Glomerular endothelial cell (primary cell): ENCODE results near the gene ARAP3. TPM values are rescaled to one million over a fixed set of nuclear protein-coding genes. Genes with fewer than 3 reads are reported as not detected.
"Not testable (repeated sequence)": the region's sequence is repeated elsewhere in the genome, so short reads cannot be mapped to it uniquely, and the experiment has no call there.

ENCODE experiments used
- DNase-seq: peaks from one replicate; pipeline ENCODE4 v3.0.0-alpha.2; 2011; ENCODE audit warnings: low read depth, low spot score; ENCODE audit errors: extremely low read depth
- total RNA-seq: library from RNA; depleted of rRNA; stranded (reverse); fragments of >200 nt; gene quantifications from 2 replicates; pipeline ENCODE4 v1.2.3, GENCODE V29; 2015

The ARAP3 gene
- total RNA-seq, result 43.5 and 69.0 TPM in 2 replicates

GRCh38 chr5:141681695-141682641, at the start of gene ARAP3:
ARAP3 (minus strand) TSS chr5:141682230; CDS start chr5:141680486, 1,744 bp downstream.
- DNase-seq, result no peak

- no peak for DNase-seq
These were observed 47.5 kb upstream of the ARAP3 start for GRCh38 chr5:141729387-141730006.

DNA sequence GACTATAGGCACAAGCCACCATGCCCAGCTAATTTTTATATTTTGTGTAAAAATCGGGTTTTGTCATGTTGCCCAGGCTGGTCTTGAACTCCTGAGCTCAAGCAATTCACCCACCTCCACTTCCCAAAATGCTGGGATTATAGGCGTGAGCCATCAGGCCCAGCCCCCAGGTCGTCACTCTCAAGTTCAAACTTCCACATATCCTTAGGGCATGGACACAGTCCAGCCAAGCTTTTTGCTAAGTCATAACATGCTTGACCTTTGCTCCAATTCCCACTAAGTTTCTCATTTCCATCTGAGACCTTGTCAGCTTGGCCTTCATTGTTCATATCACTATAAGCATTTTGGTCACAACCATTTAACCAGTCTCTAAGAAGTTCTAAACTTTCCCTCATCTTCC, 43.9 kb upstream of the ARAP3 start:
- no peak for DNase-seq

DNA sequence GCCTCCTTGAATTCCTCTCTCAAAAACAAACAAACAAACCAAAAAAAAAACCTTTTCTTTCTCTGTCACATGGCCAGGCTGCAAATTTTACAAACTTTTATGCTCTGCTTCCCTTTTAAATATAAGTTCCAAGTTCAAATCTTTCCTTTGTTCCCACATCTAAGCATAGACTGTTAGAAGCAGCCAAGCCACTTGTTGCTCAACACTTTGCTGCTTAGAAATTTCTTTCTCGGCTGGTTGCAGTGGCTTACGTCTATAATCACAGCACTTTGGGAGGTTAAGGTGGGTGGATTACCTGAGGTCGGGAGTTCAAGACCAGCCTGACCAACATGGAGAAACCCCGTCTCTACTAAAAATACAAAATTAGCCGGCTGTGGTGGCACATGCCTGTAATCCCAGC, 43.1 kb upstream of the ARAP3 start:
- DNase-seq, result not testable (repeated sequence)

DNA sequence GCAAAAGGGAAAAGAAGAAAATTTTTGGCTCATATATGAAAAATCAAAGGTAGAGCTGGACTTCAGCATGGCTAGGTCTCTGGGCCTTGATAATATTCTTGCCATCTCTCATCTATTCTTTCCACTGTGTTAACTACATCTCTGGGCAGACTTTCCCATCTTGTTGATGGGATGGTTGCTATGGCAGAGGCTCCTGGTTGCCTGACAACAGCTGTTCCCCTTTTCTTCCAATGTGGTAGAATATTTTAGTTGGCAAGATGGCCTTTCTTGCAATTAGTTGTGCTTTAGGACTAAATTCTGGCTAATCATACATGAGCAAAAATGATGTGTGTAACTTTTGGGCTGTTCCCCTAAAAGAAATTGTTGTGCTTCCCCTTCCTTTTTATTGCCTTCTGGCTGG, 40.2 kb upstream of the ARAP3 start:
- no peak for DNase-seq

GRCh38 chr5:141717043-141717442, 35.0 kb upstream of the ARAP3 start:
- no peak for DNase-seq

DNA sequence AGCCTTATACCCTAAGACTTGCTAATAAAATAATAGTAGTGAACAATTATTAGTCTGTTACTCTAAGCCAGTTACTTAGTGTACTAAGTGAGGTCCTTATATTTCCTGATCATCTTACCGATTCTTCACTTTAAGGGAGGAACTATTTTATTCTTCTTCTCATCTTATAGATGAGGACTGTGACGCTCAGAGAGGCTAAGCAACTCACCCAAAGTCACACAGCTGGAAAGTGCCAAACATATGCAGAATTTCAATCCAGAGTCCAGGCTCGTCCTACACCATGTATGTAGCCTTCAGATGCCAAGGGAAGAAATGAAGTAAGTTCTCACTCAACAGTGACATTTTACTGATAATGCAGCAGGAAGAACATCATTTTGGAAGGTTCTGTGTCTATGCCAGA, 34.4 kb upstream of the ARAP3 start:
- DNase-seq, result no peak

GRCh38 chr5:141716009-141716408, 34.0 kb upstream of the ARAP3 start:
- DNase-seq, result no peak

DNA sequence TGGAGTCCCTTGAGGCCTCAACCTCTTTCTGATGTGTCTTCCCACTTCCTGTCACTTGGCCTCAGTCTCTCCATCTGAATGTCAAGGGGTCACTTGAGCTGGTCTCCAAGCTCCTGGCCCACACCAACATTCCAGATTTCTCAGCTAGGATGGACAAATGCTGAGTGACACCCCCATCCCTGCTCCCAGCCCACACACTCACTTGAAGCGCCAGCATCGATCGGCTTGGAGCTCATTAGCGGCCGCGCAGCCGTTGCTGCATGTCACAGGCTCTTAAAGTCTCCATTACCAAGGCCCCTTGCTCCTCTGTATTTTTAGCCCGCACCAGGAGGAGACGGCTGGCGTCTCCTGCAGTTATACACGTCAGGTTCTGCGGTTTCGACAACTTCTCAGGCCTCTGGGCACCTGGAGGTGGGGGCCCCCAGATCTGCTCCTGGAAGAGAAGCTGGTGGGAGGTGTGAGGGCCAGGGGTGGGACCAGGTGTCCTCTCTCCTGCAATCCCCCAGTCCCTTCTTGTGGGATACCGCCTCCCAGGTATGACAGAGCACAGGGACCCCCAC, 33.4 kb upstream of the ARAP3 start:
- DNase-seq, result no peak

GRCh38 chr5:141714542-141715310, 32.7 kb upstream of the ARAP3 start:
- DNase-seq, result no peak

DNA sequence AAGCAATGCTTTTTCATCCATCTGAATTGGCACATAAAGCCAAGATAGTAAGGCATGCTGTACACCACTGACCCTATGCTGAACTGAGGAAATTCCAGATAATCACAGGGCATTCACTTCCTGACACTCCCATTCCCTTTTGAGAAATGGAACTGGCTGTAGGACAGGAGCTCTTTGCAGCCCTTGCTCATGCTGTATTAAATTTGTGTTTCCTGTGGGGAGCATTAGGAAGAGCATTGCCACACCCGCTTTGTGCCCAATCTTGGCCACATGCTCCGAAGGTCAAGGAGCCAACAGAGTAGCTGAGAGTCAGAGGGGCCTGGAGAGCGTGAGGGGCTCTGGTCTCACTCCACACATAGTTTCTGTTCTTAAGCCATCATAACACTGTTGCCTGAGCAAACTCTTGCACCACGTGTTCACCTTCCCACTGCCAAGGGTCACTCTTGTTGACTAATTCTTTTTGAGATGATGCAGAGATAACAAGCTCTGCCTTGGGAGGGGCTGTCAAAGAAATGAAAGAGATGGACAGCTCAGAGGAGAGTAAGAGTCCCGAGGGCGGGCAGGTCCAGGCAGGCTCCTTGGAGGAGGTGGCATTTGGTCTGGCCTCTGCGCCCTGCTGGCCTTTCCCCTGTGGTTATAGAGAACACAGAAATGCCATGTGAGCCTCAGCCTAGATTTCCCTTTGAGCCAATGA, 31.7 kb upstream of the ARAP3 start:
- DNase-seq, result no peak

DNA sequence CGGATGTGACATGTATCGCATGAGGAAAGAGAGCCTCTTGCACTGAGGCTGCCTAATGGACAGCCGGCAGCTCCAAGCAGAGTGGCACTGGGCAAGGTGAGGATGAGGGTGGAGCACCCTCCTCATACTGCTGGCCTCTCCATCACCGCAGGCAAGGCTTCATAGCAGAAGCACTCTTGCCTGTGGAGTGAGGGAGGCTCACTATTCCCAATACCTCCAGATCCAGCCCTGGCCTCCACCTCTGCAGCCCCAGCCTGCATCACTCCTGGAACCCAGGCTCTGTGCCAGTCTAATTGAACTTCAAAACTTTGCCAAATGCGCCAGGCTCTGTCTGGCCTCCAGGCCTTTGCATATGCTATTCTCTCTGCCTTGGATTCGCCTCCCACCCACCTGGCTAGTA, 29.7 kb upstream of the ARAP3 start:
- DNase-seq, result no peak

DNA sequence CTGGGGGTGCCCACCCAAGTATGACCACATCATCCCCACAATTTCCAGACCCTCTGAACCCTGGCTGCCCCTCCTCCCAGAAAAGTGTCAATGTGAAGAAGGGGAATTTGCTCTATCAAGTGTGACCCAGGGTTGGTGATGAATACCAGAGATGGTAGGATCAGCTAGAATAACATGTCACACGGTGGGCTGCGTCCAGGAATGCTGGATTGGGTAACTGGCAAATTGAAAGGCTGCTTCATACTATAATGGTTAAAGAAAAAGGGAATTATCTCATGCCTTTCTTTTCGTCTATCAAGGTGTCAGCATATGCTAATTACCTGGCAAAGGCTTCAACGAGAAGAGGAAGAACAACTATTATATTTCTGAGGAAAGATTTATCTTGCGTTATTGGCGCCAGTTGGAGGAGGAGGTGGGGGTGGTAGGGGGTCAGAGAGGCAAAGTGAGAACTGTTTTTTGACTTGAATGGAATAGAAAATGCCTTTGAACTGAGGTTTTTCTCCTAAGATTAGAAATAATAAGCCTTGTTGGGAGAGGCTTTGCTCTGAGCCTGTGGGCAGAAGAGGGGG, 27.8 kb upstream of the ARAP3 start:
- DNase-seq, result no peak

- DNase-seq, result no peak
These were observed 26.0 kb upstream of the ARAP3 start for GRCh38 chr5:141708016-141708415.

DNA sequence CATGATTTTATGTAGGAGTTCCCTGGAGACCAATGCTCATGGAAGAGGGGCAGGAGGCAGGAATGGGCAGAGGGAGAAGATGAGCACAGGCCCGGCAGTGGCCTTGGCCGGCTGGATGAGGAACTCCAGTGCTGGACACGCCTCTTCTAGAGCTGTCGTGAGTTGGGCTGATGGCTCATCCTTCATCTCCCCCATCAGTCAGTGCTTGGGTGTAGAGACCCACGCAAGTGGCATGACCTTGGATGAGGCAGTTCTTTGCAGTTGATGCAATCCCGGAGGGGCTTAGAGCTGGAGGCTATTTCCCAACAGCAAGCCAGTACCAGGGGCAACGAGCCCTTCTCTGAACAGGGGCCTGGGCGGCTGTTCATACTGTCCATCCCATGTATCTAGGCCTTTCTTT, 25.5 kb upstream of the ARAP3 start:
- no peak for DNase-seq

DNA sequence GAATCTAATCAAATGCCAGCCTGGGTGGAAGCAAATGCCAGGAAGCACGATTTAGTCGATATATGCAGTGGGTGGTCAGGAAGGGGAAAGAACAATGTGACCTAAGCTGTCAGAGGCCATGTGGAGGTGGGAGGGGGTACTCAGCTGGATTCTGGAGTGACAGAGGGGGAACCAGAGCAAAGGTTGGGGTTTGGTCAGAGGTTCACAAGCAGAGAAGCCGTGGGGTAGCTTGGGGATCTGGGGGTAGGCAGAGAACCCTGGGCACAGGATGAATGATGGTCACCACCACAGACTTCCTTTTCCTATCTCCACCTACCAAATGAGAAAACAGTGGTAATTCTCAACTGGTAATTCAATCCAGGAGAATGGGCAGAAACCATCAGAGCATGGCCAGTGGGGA, 24.1 kb upstream of the ARAP3 start:
- no peak for DNase-seq

GRCh38 chr5:141705469-141705868, 23.4 kb upstream of the ARAP3 start:
- no peak for DNase-seq

- DNase-seq, result no peak
These were observed 22.8 kb upstream of the ARAP3 start for GRCh38 chr5:141704782-141705297.

GRCh38 chr5:141703133-141703561, 21.1 kb upstream of the ARAP3 start:
- no peak for DNase-seq
